Mucosa of gallbladder (tissue), 1 donor: ENCODE data around the gene MACROD2. TPM values are rescaled to one million over a fixed set of nuclear protein-coding genes. Genes with fewer than 3 reads are reported as not detected.
"Not testable (repeated sequence)": the region's sequence is repeated elsewhere in the genome, so short reads cannot be mapped to it uniquely, and the experiment has no call there.

Source experiments
- DNase-seq: peaks from one replicate; pipeline ENCODE4 v3.0.0-alpha.2; 2020; ENCODE audit warnings: low spot score
- total RNA-seq: library from RNA; stranded (reverse); gene quantifications from one replicate; pipeline ENCODE4 v1.2.1, GENCODE V29; 2021
- donor health status: DM: no; HTN: no; CAD: no.

The MACROD2 gene
- total RNA-seq, 1 donor from 2014 or later: 7.5 TPM

DNA sequence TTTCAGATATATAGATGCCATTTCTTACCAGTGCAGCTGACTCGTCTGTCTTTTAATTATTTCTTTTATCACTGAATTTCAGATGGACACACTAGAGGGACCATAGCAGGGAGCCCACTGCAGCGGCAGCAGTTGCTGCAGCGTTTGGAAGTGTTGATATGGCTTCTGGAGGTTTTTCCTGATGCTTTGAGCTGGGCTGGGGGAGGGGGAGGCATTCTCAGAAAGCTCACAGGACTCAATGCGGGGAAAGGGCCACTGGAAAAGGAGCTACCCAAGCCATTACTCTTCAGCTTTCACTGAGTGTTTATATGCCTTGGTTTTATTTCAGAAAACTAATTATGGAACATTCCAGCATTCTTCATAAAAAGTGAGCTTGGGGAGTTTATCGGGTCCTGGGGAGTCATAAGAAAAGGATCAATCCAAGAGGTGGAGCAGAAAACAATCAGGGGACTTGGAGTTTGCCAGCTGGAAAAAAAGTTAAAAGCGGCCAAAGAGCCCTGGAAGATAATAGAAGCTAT is 1082.5 kb downstream of the MACROD2 start:
- no peak for DNase-seq

DNA sequence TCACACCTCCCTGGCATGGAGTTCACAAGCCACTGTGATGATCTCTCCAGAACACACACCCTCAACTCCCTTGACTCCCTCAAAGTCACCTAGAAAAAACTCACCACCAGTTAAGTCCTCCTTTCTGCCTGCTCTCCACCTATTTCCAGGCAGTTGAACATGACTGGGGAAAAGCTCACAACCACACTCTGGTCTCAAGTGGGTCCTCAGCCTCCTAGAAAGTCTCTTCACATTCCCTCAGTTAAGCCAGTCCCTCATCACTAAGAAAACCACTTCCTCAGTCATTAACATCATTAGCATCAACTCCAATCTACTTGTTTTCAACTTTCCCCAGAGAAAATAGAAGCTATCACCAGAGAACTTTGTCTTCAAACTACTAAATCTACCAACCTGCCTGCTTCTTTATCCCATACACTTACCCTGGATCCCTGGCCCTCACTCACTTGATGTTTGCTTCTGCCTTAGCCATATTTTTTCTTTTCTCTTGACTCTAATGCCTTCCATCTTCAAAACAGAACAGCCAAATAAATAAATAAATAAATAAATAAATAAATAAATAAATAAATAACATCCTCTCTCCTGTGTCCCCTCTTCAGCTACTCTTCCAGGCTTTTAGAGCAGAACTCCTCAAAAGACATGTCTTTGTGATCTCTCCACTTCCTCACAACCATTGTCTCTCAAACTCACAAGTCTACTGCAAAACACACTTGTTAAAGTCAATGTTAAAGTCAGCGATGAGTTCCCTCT is 1084.5 kb downstream of the MACROD2 start:
- DNase-seq: no peak

- DNase-seq: no peak
Observed at GRCh38 chr20:15081261-15081660, 1085.9 kb downstream of the MACROD2 start.

GRCh38 chr20:15091421-15092037 is 1096.2 kb downstream of the MACROD2 start:
- no peak for DNase-seq

GRCh38 chr20:15098351-15098750 is 1103.0 kb downstream of the MACROD2 start:
- DNase-seq: no peak

DNA sequence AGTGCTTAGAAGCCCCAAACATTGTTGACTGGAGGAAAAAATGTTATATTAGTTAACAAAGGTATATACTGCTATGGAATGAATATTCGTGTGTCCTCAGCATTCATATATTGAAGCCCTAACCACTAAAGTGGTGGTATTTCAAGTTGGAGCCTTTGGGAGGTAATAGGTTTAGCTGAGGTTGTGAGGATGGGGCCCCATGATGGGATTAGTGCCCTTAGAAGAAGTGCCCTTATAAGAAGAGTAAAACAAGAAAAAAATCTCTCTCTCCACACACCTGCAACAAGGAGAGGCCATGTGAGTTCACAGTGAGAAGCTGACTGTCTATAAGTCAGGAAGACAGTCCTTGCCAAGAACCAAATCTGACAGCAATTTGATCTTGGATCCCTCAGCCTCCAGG is 1103.8 kb downstream of the MACROD2 start:
- no peak for DNase-seq

- DNase-seq: no peak
Observed at GRCh38 chr20:15100506-15101160, 1105.3 kb downstream of the MACROD2 start.

- DNase-seq: peak; percentile 10
Observed at GRCh38 chr20:15107931-15108330, 1112.6 kb downstream of the MACROD2 start.

DNA sequence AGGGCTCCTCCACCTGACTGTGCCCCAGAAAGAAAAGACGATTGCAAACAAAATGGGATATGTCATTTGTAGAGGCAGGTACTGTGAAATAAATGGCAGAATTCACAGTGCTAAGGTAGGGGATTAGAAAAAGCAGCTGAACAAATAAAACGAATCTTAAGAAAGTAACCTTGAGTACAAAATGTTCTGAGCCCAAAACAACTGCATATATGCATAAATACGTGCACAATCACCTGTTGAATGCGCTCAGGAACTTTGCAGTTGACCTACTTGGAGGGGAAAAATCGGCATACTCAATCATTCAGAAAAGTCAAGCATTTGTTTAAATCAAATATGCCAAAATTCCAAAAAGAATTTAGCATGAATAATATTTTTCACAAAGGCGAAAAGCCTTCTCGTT is 1114.2 kb downstream of the MACROD2 start:
- DNase-seq: no peak

DNA sequence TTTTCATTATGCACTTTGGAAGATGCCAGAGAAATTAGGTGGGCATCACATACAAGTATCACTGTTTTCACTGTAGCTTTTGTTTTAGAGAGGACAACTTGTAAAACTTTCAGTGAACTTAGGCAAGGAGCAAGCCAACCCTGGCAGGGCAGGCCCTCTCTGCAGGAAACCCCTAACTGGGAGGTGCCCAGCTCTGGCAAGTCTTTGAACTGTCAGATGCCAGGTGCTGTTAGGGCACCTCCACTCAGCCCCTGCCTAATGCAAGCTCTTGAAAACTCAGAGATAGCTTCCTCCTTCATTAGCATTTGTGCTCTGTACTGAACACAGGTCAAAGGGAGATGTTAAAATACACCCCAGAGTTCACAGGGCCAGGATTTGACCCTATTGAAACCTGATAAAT is 1116.3 kb downstream of the MACROD2 start:
- no peak for DNase-seq

GRCh38 chr20:15113144-15113773 is 1117.9 kb downstream of the MACROD2 start:
- no peak for DNase-seq

DNA sequence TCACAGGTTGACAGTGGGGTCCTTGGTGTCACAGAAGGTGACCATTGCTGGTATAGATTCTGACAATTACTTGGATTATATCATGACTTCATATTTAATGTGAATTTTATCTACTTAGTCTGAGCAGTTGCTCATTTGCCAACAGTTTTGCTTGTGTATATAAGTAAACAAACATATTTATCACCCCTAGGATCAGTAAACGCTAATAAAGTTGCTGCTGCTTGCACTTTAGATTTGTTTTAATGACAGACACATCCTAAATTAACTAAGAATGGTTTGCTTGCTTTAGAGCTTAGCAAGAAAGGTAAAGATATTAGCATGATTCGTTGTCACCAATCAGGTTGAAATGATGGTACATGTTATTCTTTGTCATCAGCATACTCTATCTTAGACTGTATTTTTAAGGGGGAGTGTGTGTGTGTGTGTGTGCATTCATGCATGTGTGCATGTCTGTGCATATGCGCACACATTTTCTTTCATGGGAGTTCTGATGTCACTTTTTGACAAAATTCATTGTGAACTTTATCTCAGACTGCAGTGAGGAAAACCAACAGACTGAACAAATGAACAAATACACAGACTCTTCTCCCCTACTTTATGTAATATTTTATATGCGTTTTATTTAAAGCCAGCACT is 1124.7 kb downstream of the MACROD2 start:
- no peak for DNase-seq

DNA sequence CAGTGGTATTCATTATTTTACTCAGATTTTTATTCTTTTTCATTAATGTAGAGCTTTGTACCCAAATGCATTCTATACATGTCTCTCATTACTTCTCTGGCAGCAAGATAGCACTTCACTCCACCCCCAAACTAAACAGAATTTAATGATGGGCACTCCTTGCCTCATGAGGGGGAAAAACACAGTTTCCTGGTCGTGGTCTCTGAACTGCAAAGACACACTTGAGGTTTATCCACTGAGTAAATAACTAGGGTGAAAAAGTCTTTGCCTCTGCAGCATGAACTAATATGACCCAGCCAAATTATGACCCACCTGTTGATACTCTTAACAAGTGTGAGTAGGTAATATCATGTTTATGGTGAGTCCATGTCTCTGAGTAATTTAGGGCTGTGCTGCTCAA is 1127.3 kb downstream of the MACROD2 start:
- no peak for DNase-seq

- no peak for DNase-seq
Observed at GRCh38 chr20:15131176-15131575, 1135.9 kb downstream of the MACROD2 start.

- no peak for DNase-seq
Observed at GRCh38 chr20:15138548-15139126, 1143.3 kb downstream of the MACROD2 start.

DNA sequence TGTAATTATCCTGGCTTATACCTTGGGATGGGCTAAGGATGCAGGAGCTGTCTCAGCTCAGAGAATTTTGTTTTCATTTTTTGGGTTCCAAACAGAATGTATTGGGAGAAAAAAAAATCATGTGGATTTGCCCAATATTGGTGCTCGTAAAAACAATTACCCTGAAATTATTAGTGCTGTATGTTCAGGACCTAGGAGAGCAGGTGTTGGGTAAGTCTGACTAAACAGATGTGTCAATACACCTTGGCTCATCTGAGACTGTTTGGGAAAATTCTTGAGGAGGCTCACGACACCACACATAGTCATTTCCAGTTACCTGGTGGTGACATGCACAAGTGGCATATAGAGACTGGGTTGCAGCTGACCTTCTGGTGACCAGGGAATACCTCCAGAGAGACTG is 1144.2 kb downstream of the MACROD2 start:
- no peak for DNase-seq

GRCh38 chr20:15140286-15140685 is 1145.0 kb downstream of the MACROD2 start:
- DNase-seq: no peak

- not testable (repeated sequence) for DNase-seq
Observed at GRCh38 chr20:15140940-15141339, 1145.6 kb downstream of the MACROD2 start.

GRCh38 chr20:15141861-15142260 is 1146.5 kb downstream of the MACROD2 start:
- no peak for DNase-seq

DNA sequence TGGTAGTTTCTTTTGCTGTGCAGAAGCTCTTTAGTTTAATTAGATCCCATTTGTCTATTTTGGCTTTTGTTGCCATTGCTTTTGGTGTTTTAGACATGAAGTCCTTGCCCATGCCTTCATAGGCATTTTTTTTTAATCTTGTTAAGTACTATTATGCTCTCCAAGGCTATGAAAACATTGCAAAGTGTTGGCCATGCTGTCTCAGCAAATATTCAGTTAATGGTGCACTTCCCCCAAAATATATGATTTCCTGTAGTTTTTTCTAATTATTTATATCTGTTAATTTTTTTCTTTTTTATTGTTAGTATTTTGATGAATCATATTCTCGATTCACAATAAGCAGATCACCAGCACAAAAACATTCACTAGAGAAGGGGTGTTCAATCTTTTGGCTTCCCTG is 1148.2 kb downstream of the MACROD2 start:
- DNase-seq: no peak

DNA sequence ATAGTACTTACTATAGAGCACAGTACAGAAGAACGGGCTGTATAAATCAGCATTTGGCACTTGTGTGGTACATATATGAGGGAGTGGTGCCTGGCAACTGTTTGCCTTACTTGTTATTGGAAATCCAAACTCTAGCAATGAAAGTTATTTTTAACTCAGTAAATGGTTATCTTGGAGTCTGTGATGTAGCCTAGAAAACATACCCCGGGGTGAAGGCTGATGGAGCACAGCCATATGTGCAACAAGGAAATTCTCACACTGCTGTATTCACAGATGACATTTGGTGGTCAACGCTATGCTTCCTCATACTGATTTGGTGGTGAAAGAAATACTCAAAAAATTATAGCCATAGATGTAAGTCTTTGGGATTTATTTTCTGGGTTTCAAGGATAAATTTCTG is 1149.6 kb downstream of the MACROD2 start:
- DNase-seq: no peak
